NCI-H2196 (cell line): ENCODE results near the gene NIM1K.
"Not testable (repeated sequence)": the region's sequence is repeated elsewhere in the genome, so short reads cannot be mapped to it uniquely, and the experiment has no call there.

Source experiments
- DNase-seq: peaks from one replicate; lab custom pipeline; 2025; ENCODE audit not compliant: unreplicated experiment; lab: John Stamatoyannopoulos, UW

NIM1K gene

GRCh38 chr5:43190755-43191603 lies 1.0 kb upstream of the NIM1K start:
- no peak for DNase-seq

- peak; percentile 27 for DNase-seq
These were observed 644 bp downstream of the NIM1K start for GRCh38 chr5:43192558-43193180.

GRCh38 chr5:43193181-43193893 lies 1.3 kb downstream of the NIM1K start:
- peak; percentile 71 for DNase-seq

GRCh38 chr5:43193894-43194265 lies 1.9 kb downstream of the NIM1K start:
- DNase-seq: no peak

- DNase-seq: no peak
These were observed 3.7 kb downstream of the NIM1K start for GRCh38 chr5:43195670-43196265.

GRCh38 chr5:43197535-43197934 lies 5.5 kb downstream of the NIM1K start:
- no peak for DNase-seq

- DNase-seq: not testable (repeated sequence)
These were observed 9.4 kb downstream of the NIM1K start for GRCh38 chr5:43201442-43201841.

GRCh38 chr5:43202380-43202779 lies 10.4 kb downstream of the NIM1K start:
- DNase-seq: no peak

GRCh38 chr5:43203373-43203772 lies 11.3 kb downstream of the NIM1K start:
- no peak for DNase-seq

GRCh38 chr5:43204958-43205357 lies 12.9 kb downstream of the NIM1K start:
- no peak for DNase-seq

GRCh38 chr5:43207601-43208000 lies 15.6 kb downstream of the NIM1K start:
- no peak for DNase-seq

- no peak for DNase-seq
These were observed 16.6 kb downstream of the NIM1K start for GRCh38 chr5:43208658-43209057.

- DNase-seq: no peak
These were observed 17.0 kb downstream of the NIM1K start for GRCh38 chr5:43209060-43209459.

GRCh38 chr5:43209833-43210232 lies 17.8 kb downstream of the NIM1K start:
- DNase-seq: no peak

GRCh38 chr5:43210570-43210969 lies 18.5 kb downstream of the NIM1K start:
- DNase-seq: no peak

- no peak for DNase-seq
These were observed 21.9 kb downstream of the NIM1K start for GRCh38 chr5:43213951-43214350.

- DNase-seq: no peak
These were observed 23.1 kb downstream of the NIM1K start for GRCh38 chr5:43215073-43215631.

- no peak for DNase-seq
These were observed 24.9 kb downstream of the NIM1K start for GRCh38 chr5:43216941-43217340.

GRCh38 chr5:43219120-43219519 lies 27.1 kb downstream of the NIM1K start:
- no peak for DNase-seq

- no peak for DNase-seq
These were observed 29.5 kb downstream of the NIM1K start for GRCh38 chr5:43221502-43221901.

- DNase-seq: no peak
These were observed 33.7 kb downstream of the NIM1K start for GRCh38 chr5:43225649-43226245.
